ENCODE measurements around the gene MSH3. TPM values are rescaled to one million over a fixed set of nuclear protein-coding genes. Genes with fewer than 3 reads are reported as not detected.

MSH3 gene
- 8.7 and 13.3 TPM in 2 replicates for total RNA-seq

DNA sequence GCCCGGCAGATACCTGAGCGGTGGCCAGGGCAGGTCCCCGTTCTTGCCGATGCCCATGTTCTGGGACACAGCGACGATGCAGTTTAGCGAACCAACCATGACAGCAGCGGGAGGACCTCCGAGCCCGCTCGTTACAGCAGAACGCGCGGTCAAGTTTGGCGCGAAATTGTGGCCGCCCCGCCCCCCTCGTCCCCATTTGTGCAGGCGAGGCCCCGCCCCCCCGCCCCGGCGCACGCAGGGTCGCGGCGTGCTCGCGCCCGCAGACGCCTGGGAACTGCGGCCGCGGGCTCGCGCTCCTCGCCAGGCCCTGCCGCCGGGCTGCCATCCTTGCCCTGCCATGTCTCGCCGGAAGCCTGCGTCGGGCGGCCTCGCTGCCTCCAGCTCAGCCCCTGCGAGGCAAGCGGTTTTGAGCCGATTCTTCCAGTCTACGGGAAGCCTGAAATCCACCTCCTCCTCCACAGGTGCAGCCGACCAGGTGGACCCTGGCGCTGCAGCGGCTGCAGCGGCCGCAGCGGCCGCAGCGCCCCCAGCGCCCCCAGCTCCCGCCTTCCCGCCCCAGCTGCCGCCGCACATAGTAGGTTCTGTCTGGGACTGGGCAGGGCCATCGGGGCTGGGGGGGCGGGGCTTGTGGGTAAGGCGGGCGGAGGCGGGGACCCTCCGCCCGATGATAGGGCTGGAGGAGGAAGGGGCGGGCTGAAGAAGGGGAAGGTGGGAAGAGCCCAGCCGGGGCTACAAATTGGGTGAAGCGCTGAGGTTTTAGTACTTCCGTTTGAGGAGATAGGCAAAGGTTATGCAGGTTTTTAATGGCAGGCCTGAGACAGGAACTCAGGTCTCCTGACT, at the start of gene MSH3, which contains the start of gene DHFR:
MSH3 (plus strand) TSS at position 262 of the 840 bp plus-strand sequence; CDS start at position 338, 76 bp downstream.
DHFR (minus strand) TSS at position 593 of the 840 bp plus-strand sequence; CDS start at position 99, 494 bp downstream.
- peak; percentile 91 for DNase-seq

DNA sequence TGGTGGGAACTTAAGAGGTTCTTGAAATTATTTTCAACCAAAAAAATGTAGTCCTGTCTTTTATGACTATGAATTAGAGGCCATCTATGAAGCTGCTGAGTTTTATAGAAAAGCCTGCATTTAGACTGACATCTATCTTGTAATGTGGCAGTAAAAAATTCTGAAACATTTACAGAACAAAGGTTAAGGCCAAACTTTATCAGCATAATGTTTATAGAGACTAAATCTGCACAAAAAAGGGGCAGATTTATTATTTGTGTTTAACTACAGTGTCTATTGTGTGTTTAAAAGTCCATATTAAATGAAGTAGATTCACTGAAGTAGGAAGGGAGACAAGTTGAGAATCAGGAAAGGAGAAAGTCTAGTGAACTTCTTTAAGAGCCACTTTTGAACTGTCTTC, 47.1 kb upstream of the MSH3 start:
- no peak for DNase-seq

DNA sequence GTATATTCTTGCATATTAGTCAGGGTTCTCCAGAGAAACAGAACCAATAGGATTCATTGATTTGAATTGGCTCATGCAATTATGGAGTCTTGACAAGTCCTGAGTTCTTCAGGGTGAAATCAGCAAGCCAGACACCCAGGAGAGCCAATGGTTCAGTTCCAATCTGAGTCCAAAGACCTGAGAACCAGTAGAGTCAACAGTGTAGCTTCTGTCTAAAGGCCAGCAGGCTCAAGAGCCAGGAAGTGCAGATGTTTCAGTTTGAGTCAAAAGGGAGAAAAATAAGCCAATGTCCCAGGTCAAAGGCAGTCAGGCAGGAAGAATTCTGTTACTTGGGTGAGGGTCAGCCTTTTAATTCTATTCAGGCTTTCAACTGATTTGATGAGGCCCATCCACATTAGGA, 46.6 kb upstream of the MSH3 start:
- no peak for DNase-seq

DNA sequence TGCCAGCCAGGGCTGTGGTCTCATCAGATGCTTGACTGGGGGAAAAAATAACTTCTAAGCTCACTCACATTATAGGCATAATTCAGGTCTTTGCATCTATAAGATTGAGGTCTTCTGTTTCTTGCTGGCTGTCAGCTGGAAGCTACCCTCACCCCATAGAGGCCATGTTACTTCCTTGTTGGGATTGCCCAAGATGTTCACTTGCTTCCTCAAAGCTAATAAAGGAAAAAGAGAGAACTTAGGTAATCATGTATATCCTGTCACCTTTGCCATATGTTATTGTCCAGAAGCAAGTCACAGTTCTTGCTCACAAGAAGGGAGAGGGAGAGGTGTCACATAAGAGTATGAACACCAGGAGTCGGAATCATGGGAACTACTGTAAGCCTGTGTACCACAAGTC, 45.7 kb upstream of the MSH3 start:
- DNase-seq: no peak

DNA sequence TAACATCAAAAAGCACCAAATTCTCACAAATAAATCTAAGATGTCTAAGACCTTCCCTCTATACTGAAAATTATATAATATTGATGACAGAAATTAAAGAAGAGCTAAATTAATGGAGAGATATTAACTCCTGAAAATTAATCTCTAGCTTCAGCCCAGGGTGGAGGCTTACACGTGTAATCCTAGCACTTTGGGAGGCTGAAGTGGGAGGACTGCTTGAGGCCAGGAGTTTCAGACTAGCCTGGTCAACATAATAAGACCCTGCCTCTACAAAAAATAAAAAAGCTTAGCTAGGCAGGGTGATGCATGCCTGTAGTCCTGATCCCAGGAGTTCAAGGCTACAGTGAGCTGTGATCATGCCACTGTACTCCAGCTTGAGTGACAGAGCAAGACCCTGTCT, 44.8 kb upstream of the MSH3 start:
- no peak for DNase-seq

DNA sequence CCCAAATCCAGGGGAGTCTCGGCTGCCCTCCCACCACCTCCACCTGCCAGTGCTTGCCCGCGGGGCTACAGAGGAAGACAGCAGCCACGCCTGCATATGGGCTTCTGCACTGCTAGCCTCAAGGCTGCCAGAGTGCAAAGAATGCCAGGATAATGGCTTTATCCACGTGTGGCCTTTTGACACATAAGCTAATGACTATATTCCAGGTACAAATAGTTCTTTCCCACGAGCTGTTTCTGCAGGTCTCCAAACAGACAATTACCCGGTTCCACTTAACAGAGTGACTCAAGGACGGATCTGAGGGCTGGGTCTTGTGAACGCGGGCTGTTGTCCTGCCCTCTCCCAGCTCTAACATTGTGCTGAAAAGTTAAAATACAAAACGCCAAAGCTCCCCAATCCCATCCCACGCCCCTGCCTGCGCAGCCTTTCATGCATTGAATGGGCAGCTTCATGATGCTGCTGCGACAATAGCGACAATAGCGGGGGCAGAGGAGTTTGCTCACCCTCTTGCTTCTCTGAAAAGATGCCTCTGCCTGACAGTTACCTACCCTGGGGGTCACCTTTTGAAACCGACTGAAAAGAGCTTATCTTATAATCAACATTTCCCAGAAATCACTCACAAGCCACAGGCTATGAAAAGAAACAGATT, 39.1 kb upstream of the MSH3 start:
- no peak for DNase-seq

DNA sequence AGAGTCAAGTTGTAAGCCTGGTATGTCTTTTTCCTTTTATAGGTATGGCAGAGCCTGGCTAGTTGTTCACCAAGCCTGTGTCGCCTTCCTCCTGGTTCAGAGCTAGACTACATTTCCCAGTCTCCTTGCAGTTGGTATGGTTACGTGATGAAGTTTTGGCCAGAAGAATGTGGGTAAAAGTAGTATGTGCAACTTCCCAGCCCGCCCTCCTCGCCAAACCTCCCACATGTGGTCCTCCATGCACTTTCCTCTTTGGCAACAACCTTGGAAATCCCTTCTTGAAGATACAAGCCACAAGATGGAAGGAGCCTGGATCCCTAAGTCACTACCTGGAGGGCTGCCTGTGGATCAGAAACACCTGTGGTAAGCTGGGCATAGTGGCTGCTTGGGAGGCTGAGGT, 36.0 kb upstream of the MSH3 start:
- no peak for DNase-seq

DNA sequence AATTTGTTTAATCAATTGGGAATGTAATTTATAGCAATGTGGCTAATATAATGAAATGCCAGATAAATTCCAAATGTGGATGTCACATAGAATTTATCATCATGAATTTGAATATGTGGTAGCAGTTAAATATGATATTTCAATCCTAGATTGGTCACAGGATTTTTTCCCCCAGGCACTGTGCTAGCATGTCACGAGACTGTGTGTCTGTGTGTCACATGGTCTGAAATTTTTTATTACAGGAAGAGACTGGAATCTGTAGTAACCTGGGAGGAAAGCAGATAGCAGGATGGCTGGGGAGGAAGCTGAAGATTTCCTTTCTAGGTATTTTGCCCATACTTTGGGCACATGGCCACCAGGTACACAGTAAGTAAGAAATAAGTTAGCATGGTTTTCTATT, 35.4 kb upstream of the MSH3 start:
- DNase-seq: no peak

DNA sequence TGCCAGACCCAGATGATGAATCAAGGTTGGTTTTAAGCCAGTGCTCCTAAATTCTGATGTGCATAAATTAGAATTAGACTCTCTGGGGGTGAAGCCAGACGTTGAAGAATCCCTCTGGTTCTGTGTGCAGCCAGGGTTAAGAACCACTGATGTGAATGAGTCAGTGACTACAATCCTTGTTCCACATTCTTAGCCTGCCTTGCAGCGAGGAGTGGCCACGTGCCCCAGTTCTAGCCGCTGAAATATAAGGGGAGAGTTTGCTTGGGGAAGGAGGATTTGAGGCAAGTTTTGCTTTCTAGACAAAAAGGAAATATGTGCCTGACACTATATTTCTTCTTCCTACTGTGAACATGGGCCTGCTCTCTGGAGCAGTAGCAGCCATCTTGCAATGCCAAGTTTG, 34.2 kb upstream of the MSH3 start:
- no peak for DNase-seq

DNA sequence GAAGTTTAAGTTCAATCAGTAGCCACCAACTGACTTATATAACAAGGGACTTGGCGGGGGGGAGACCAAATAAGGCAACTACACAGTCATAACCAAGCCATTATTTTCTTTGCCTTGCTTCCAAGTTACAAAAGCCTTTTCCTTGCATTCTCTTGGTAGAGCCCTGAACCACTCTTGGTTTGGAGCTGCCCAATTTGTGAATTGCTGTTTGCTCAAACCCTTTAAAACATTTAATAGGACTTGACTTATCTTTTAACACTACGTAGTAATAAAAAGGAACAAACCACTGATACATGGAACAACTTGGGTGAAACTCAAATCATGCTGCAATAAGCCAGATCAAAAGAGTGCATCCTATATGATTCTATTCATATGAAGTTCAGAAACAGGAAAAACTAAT, 31.7 kb upstream of the MSH3 start:
- DNase-seq: no peak

DNA sequence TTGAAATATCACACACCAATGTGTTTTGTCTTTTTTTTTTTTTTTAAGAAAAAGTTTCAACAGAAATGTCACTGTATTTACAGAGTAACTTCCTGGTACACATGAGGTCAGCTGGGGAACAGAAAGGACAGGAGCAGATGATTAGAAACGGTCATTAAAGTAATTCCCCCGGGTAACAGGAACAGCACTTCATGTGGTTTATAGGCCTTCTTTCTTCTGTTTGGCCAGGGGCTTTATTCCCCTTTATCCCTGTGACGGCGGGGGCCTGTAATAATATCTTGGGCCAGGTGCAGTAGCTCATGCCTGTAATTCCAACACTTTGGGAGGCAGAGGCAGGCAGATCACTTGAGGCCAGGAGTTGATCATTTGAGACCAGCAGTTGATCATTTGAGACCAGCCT, 30.5 kb upstream of the MSH3 start:
- no peak for DNase-seq

DNA sequence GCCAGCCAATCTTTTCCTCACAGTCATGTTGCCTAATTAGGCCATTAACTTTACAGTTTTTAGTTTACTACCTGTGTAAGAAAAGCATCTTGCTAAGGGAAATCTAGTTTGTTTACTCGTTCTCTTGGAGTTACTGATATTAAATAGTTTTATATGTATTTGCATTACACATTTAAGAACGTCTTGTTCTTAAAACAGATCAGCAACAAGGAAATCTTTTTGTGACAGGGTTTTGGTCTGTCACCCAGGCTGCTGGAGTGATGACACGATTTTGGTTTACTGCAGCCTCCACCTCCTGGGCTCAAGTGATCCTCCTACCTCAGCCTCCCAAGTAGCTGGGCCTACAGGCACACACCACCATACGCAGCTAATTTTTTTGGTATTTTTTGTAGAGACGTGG, 29.2 kb upstream of the MSH3 start:
- DNase-seq: no peak

DNA sequence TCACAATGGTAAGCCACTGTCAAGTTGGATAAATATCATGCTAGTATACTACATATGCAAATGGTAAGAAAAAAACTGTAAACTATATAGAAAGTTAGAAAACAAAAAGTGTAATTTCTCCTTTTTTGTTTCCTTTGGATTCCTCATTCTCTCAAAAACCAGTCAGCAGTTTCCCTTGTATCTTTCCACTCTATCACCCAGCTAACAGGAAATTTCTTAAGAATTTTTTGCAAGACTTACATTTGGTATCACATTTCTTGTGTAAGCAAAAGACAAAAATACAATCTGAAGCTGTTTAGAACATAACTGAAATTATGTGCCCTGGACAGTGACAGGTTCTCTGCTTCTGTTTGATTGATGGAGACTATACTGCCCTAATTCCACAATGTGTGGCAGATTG, 25.2 kb upstream of the MSH3 start:
- no peak for DNase-seq

DNA sequence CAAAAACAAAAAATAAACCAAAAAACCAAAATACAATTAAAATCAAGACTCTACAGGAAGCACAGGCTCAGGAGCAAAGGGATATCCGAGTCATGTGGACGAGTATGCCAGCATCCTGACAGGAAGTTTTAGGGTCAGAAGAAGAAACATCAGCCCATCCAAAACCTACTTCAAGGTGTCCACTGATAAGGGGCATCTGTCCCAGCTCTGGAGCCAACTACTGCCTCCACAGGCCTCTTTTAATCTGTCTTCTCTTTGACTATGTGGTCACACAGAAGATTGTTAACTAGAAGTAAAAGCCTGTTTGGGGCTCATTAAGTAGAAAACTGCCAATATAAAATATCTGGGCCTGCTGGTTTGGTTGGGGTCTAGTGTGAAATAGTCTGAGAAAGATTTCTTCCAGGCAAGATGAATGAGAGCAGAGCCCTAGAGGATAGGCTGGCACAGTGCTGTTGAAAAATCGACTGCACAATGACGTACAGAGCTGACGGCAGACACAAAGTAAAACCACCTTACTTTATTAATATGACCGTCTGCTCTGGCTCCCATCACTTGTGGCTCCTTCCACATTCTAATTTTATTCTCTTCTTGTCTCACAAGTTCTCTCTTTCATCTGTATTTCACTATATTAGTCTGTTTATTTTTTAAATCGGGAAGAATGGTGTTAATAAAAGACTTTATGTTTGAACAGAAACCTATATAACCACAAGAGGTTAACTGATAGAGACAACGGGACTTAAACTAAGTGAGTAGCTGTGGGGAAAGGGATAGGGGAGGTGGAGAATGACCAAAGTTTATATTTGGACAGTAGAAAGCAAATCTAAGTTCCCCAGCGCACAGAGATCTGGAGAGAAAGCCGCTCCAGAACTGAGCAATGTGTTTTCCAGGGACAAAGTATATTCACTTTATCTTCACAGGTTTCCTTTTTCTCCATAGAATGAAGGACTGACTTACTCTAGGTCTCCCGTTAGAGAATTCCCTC, 22.9 kb upstream of the MSH3 start:
- DNase-seq: no peak

DNA sequence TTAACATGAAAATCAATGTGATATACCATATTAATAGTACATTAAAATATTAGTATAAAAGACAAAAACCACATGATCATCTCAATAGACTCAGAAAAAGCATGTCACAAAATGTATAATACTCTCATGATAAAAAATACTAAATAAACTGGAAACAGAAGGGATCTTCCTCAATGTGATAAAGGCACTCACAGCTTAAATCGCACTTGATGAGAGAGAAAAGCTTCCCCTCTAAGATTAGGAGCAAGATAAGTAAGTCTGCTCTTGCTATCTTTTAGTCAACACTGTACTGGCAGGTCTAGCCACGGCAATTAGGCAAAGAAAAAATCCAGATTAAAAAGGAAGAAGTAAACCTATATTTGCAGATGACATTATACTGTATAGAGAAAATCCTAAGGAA, 21.8 kb upstream of the MSH3 start:
- no peak for DNase-seq

DNA sequence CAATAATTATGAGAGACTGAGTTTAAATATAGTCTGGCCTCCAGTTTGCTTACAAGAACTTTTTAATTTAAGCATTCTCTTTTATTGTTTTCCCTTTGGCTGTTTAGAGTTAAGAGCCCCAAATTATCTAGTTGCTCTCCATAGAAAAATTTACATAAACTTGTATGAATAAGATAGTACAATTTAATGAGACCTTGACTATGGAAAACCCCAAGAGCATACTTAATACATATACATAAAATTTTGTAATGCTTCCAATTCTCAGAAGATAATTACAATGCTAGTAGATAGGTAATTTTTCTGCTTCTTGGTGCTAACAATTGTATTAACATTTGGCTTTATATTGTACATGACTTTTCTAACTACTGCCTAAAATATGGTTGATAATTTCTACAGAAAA, 20.3 kb upstream of the MSH3 start:
- DNase-seq: no peak

DNA sequence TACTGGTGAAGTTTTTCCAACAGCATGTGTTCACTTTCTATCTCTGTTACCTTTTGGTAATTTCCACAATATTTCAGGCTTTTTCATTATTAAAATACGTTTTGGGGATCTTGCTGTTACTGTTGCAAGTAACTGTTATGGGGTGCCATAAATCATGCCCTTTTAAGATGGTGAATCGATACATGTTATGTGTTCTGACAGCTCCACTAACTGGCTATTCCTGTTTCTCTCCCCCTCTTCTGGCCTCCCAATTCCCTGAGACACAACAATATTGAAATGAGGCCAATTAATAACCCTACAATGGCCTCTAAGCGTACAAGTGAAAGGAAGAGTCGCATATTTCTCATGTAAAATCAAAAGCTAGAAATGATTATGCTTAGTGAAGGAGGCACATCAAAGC, 13.1 kb upstream of the MSH3 start:
- DNase-seq: no peak

DNA sequence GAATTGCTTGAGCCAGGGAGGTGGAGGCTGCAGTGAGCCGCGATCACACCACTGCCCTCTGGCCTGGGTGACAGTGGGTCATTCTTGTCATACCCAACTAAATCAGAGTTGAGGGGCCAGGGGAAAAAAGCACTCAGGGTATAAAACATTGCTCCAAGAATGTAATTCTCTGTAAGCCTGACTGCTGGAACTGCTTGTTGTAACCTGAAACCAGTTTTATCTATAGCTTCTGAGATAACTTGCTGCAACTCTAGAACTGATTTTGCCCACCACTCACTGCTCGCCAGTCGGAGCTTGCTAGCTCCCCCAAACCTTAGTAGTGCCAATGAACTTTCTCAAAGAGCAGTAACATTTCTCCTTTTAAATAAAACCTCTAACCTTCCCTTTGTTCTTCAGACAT, 9.6 kb upstream of the MSH3 start:
- no peak for DNase-seq

DNA sequence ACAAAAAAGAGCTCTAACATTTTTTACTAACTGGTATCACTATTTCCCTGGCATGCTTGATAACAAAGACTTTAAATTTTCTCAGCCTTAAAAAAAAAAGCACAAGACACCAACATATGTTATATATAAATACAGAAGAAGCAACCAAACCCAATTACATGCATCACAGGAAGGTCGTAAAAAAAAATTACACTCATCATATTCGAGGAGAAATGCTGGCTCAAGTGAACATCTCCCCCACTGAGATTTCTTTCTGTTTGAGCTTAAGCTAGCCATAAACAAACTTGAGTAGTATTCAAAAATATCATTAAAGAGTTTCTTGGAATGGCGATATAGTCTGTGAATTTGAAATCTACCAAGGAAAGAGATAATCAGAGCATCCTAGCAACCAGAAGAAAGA, 7.5 kb upstream of the MSH3 start:
- DNase-seq: no peak

DNA sequence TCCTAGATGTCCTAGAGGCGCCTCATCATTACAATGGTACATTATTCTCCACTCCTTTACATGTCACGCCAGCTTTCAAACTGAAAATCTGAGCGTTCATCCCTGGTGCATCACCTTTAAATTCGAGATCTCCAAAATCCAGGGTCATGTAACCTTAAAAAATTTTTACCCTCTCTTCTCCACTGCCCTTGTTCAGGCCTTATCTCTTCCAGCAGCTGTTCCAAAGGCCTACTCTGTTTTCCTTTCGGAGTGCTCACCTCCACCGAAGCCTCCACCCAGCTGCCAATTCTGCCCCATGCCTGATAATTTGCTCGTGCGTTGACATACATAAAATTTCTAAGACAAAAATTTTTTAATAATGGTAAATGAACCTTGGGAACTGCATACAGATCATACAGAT, 950 bp upstream of the MSH3 start:
- no peak for DNase-seq

DNA sequence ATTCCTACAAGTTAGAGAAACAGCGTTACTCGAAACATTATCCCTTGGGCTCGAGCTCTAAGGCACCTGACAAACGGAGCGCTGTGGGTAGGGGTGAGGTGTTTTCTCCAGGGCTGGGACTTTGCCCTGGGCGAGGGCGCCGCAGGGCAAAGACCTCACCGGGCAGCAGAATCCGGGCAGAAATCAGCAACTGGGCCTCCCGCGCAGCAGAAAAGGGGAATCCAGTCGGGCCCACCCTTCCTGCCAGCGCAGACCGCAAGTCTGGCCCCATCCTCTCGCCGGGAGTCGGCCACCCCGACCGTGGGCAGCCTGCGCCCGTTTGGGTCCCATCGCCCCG, 430 bp upstream of the MSH3 start:
- peak; percentile 5 for DNase-seq

DNA sequence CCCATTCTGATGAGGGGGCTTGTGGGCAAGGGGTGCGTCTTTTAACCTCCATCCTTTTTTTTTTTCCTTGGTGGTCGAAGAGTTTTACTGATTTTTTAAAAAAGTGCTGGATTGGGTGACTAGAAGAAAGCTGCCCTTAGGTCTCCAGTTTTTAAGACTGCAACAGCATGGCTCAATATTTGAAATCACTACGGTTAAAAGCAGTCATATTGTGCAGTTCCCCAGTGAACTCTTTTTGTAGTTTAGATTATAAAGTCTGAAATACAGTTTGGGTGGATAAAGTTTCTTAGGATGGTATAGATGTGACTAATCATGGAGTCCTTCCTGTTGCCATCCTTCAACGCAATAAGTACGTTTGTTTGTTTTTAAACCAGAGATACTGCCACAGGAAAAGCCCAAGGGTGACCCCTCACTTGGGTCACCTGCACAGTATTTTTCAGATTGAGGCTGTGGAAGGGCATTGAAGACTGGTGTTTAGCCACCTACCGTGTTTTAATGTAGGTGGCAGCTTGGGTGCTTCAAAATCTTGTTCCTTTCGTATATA, 851 bp downstream of the MSH3 start:
- DNase-seq: peak; percentile 17

DNA sequence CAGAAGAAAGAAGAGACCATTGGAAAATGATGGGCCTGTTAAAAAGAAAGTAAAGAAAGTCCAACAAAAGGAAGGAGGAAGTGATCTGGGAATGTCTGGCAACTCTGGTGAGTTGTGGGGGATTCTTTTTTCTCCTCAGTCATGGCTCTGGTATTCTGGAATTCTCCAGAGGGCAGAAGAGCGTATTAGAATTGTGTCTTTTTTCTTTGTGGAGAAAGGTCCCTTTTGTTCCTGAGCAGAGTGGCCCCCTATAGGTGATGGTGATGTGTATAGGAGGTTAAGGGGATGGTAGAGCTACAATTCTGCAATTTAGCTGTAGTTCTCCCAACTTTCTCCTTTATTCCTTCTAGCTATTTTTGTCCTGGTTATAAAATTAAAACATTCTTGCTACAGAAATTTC, 2.0 kb downstream of the MSH3 start:
- no peak for DNase-seq
